GM19043 (cell line): ENCODE data around the gene PTTG1IP.
A peak's percentile ranks its signal among the peaks of the same experiment; 100 is the strongest.
"Not testable (repeated sequence)": the region's sequence is repeated elsewhere in the genome, so short reads cannot be mapped to it uniquely, and the experiment has no call there.

Source experiments
- ATAC-seq: cut with Tn5 transposase; IDR thresholded peaks from one replicate; pipeline ENCODE4 v1.9.1; 2021; ENCODE audit warnings: low read depth; ENCODE audit not compliant: unreplicated experiment

Gene PTTG1IP, protein sequence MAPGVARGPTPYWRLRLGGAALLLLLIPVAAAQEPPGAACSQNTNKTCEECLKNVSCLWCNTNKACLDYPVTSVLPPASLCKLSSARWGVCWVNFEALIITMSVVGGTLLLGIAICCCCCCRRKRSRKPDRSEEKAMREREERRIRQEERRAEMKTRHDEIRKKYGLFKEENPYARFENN

DNA sequence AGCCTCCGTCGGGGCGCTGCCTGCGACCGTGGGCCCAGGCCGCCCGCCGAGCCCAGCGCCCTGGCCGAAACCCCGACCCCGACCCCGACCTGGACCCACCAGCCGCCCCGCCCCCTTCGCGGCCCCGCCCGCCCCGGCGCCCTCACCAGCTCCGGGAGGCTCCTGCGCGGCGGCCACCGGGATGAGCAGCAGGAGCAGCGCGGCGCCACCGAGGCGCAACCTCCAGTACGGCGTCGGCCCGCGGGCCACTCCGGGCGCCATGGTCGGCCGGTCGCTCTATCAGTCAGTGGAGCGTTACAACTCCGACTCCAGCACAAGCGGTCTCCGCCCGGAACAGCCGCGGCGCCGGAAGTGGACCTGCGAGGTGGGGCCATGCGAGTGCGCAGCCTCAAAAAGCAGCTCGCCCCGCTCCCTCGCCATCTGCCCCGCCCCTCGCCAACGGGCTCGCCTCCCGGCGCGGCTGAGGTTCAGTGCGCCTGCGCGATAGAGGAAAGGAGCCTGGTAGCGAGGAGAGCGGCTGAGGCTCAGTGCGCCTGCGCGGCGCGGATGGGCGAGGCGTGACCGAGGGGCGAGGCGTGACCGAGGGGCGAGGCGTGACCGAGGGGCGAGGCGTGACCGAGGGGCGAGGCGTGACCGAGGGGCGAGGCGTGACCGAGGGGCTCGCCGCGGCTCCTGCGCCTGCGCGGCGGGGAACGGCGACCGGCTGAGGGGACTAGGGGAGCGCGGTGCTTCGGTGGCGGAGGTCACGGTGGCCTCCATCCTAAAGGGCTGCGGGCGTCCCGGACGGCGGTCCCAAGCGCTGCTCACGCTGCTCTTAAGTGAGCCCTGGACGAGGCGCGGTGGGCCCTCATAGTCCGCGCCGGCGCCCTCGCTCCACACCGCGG is at the start of gene PTTG1IP:
Gene PTTG1IP, minus strand, starts transcription at position 335 of the 884 bp plus-strand sequence. Its CDS starts 74 bp downstream, at position 261.
- ATAC-seq = peak; percentile 65

DNA sequence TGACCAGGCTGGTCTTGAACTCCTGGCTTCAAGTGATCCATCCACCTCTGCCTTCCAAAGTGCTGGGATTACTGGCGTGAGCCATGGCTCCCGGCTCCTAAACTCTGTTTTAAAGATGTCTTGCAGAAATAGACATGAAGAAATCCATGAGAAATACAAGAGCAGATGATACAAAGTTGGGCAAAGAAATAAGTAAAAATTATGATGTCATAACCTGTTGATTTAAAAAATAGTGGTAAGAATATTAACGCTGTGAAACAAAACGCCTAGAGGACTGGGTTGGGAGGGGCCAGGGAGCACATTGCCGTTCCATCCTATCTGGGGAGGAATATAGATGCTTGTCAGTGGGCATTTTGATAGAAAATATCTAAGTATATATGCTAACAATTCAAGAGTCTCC is 48.4 kb upstream of the PTTG1IP start:
- no peak for ATAC-seq

DNA sequence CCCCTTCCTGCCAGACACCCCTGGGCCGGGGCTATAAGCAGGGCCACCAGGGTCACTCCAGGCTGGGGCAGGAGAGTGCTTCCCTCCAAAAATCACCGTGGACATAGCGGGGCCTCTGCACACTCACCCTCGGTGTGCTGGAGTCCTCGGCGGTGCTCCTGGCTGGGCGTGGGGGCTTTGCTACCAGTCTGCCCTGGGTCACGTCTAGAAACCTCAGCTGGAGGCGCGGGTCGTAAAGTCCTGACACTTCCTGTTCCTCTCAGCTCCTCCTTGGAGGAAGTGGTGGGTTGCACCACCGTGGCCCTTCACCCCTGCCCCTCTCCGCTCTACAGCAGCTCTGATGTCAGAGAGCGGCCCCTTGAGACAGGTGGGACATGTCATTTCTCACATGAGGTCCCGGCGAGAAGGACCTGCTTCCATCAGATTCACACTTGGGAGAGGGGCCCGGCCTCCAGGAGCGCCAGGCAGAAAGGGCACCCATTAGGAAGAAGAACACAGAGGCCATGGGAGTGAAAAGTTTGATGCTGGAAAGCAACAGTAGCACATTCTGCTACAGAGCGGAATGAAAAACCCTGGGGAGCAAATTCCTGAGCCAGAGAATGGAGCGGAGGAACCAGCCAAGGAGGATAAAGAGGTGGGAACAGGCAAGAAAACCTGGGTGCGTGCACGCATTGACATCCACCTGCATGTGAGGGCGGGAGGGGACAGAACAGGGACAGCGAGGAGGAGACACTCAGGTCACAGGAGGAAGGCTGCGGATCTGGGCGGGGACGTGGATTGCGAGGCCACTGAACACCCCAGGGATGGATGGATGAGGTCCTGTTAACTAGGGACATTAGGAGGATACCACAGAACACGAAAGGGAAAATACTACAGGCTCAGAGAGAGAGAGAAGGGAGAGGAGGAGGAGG is 47.5 kb upstream of the PTTG1IP start, which contains the start of gene ITGB2:
Gene ITGB2, minus strand, starts transcription at position 206 of the 911 bp plus-strand sequence. CDS start 10,117 bp downstream, outside the sequence.
- no peak for ATAC-seq

DNA sequence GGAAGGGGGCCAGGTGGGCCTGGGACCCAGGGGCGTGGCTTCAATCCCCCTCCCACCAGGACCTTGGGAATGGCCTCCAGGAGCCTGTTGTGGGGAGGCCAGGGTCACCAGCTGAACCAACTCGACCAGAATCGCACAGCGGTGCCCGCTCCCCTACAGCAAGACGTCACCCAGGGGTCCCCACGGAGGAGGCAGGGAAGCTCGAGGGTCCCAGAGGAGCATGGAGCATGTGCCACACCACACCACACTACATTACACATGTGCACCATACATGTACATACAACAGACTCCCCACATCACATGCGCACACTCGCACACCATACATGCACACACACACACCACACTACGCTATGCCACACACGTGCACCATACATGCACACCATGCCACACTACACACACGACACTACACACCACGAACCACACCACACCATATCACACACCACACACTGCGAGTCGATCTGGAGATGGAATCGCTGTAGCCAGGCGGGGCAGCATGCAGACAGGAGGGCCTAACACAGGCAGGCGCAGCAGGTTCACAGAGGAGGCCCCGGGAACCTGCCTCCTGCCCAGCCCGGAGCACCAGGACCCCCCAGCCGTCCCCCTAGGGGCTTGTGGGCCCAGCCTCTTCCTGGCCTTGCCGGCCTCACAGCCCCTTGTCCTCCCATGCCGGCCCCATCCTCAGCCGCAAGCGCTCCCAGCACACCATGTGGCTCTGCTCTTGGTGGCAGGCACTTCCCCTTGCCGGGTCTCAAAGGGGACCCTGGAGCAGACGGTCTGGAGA is 46.6 kb upstream of the PTTG1IP start:
- no peak for ATAC-seq

DNA sequence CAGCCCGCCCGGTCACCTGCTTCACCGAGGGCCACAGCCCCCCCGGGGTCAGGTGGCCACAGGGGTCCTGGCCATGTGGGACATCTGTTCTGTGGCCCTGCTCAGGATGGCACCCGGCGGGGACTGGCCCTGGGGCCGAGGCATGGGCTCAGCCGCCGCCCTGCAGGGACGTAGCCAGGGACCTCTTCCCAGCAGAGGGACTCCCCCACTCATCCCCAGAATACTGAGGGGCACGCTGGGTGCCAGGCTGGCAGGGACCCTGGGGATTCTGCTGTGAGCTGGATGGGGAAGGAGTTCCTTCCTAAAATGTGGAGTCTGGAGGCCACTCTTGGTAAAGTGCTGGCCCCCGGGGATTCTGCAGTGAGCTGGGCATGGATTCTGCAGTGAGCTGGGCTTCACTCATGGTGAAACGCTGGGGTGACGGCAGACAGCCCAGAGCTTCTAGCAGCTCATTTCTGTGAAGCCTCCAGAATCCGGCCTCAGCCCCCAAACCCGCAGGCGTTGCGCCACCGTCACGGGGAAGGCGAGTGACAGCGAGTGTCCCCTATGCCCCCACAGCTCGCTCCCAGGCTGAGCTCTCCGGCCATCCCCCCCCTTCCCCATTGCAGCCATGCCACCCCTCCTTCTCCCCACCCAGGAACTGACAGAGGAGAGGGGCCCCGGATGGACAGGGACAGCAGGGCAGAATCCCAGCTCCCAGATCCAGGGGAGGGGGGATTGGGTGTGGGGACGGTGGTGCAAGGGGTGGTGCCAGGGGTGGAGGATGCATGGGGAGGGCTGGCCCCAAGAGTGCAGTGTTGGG is 45.8 kb upstream of the PTTG1IP start:
- ATAC-seq = no peak

DNA sequence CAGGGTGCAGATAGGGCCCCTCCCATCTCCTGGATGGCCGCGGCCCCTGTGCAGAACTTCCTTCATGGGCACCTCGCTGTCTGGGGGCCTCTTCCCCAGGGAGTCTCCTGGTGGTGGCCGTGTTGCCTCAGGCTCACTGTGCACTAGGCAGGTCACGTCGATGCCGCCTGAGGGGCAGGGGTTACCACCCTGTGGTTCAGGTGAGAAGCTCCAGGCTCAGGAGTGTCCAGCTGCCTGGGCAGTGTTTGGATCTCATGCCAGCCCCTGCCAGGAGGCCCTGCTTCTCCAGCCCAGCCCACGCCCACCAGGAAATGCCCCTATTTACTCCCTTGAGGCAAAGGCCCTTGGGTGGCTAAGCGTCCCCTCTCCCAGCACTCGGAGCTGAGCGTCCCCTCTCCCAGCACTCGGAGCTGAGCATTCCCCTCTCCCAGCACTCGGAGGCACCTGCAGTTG is 45.1 kb upstream of the PTTG1IP start:
- no peak for ATAC-seq

DNA sequence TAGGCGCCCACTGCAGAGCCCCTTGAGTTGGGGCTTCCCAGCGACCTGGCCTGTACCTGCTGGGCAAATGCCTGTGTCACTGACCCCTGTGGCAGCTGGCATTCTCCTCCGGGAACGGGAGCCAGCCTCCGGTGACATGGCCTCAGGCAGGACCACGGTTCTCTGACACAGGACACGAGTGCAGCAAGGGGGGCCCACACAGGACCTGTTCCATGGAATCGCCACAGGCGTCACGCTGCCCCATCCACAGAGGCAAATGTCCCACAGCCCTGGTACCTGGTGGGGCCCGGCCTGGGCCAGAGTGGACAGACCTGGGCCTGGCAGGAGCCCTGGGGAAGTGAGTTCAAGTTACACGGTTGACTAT is 44.6 kb upstream of the PTTG1IP start:
- ATAC-seq = no peak

DNA sequence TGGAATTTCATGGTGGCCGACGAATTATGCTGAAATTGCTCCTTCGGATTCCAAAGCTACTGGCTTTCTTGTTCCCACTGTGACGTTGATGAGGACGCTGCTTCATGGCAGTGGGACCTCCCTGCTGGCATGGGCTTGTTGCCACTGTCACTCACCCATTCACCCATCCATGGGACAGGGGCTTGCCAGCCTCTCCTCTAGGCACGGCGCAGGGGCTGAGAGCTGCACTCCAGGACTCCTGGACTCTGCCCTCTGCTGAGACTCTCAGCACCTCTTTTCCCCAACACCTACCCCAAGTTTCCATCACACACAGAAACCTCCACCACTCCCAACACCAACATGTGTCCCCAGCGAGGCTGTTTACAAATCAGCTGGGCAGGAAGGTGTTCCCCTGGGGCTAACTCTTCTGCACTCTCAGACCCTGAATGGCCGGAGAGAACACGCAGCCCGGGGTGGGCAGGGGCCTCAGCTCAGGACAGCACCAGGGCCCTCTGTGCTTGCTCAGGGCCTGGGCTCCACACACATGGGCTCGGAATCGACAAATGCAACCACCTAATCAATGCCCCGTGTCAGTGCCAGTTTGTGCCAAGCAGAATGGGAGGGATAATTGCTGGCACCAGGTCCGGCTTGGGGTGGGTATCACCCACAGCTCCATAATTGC is 44.1 kb upstream of the PTTG1IP start:
- no peak for ATAC-seq

DNA sequence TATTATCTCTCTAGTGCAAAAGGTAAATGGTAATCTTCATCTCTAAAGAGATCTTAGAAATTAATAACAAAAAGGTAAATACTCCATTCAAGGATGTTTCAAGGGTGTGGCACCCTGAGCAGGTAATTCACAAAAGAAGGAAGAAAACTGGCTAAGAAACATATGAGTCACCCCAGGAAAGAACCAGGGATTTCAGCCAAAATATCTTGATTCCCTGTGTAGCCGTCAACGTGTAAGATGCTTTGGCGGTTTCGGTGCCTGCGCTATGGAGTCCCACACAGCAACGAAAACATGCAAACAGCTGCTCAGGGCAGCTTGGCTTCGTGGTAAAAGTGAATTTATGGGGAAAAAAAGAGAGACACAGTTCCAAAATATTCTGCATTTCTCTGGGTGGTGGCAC is 43.5 kb upstream of the PTTG1IP start:
- ATAC-seq = no peak

DNA sequence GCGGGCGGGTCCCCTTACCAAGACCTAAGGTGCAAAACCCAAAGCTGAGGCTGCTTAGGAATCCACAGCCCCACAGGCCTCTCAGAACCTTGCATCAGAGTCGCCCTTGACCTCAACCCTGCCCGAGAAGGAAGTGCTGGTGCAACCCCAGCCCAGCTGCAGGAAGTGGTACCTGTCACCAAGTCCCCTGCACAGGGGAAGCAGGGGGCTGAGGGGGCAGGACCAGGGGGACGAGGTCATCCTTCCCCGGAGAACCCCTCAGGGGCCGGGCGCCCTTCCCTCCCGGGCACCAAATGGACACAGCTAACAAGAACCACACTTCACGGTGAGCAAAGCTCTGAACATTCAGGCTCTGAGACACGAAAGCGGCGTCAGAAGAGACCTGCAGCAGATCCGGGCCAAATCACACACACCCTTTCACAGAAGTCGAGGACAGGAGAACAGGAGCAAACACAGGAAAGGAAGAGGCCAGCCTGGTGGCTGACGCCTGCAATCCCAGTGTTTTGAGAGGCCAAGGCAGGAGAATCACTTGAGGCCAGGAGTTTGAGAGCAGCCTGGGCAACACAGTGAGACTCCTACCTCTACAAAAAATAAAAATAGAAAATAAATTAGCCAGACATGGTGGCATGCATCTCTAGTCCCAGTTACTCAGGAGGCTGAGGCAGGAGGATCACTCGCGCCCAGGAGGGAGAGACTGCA is 40.8 kb upstream of the PTTG1IP start:
- peak; percentile 58 for ATAC-seq

DNA sequence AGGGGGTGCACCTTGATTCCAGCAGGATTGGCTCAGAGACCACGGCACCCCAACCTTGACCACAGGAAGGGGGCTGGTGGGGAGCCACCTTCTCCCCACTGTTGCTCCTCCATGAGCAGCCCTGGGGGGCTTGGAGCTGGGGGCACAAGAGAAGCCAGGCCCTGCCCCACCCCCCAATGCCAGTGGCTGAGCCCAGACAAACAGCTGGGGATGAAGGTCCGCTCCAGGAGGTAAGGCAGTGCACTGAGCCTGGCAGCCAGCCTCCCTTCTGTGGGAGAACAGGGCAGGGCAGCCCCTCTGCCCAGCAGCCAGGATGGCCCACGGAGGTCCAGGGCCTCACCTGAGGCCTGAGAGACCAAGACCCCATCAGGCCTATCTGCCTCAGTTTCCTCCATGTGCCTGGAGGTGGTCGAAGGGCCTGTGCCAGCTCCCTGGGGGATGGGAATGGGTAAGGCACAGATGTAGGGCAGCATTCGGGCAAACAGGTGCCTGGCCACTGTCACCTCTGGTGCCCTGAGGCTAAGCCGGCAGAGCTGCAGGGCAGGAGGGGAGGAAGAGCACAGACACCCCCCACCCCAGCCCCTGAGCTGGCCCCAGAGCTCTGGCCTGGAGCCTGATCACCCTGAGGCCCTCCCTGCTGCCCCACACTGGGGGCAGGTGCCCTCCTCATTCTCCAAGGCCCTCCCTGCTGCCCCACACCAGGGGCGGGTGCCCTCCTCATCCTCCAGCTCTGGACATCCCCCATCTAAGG is 40.1 kb upstream of the PTTG1IP start:
- no peak for ATAC-seq

DNA sequence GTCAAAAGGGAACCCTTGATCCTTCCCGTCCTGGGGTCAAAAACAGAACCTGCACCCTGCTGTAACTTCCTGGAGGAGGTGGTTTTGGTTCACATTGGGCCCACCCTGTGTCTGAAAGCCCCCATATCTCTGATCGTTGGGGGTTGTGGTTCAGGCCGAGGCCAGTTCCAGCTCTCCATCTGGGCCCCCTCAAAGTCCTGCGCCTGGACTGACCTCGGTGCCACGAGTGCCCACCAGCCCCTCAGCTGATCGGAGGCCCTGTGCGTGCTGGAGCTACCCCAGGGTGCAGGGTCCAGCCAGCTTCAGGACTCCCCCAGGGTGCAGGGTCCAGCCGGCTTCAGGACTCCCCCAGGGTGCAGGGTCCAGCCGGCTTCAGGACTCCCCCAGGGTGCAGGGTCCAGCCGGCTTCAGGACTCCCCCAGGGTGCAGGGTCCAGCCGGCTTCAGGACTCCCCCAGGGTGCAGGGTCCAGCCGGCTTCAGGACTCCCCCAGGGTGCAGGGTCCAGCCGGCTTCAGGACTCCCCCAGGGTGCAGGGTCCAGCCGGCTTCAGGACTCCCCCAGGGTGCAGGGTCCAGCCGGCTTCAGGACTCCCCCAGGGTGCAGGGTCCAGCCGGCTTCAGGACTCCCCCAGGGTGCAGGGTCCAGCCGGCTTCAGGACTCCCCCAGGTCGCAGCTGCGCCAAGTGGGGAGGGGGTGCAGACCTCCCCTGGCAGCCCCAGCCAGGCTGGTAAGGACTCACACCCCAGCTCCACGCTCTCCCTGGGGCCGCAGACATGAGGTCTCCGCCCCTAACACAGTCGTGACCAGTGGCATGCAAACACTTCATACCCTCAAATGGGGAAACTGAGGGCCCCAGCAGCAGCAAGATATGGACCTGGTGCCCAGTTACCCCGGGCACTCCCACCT is 39.3 kb upstream of the PTTG1IP start:
- not testable (repeated sequence) for ATAC-seq

DNA sequence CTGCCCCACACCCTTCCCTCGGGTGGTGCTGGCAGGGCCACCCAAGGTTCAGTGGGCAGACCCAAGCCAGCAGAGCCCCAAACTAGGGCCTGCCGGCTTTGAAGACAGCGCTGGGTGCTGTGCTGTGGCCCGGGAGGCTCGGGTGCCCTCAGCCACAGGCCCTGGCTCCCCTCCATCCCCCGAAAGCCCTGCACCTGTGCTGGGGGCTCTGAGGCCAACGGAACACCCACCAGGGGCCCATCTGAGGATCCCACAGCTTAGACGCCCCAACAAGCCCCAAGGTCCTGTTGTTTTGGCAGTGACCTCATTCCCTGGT is 38.6 kb upstream of the PTTG1IP start:
- ATAC-seq = no peak

DNA sequence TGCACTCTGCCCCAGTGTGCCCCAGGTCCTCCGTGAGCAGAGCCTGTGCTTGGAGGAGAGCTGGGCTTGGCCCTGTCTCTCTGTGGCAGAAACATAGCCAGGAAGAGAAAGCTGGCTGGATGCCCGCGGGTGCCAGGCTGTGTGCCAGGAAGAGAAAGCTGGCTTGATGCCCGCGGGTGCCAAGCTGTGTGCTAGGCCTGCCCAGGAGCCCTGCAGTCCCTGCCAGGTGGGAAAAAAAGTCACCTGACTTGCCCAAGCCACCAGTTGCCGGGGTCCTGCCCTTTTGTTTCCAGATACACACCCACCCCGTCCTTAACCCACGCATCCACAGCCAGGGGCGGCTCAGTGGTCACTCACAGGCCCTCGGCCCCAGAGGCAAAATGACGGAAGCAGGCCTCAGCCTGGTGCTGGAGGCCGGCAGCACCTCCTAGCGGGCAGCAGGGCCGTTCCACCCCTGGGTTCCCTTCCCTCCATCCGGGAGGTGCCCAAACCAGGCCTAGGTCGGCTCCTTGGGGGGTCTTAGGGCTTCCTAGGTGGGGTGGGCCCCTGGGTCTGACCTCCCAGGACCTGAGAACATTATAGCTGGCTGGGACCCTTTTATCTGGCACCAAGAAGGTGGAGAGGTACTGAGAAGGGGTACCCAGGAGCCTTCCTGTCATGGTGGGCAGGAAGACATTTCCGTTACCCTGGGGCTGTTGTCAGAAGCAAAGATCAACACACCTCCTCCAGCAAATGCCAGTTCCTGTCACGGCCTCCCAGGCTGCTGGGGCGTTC is 38.1 kb upstream of the PTTG1IP start:
- no peak for ATAC-seq

DNA sequence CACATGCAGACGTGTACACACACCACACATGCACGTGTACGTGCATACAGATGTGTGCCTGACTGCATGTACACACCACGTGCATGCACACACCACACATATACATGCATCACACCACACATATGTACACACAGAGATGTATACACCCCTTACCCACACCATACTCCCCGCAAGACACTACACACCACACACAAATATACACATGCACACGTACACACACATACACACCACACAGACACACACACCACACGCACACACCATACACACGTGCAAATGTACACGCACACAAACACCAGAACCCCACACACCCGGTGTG is 37.5 kb upstream of the PTTG1IP start:
- no peak for ATAC-seq
